ENCODE data around the gene CDC14C. TPM values are rescaled to one million over a fixed set of nuclear protein-coding genes. Genes with fewer than 3 reads are reported as not detected.
"Not testable (repeated sequence)": the region's sequence is repeated elsewhere in the genome, so short reads cannot be mapped to it uniquely, and the experiment has no call there.

The CDC14C gene
- total RNA-seq, 1 donor from 2014 or later = 0.14 TPM

GRCh38 chr7:48899932-48900331 is 24.4 kb upstream of the CDC14C start:
- Histone ChIP-seq H3K4me2 (ENCODE audit: low read length) (no peak overlapping the region), H4K20me1 (ENCODE audit: insufficient read depth, low read length) (no peaks in the 10 kb centered on the region), H3K9me3 (ENCODE audit: insufficient read depth, low read depth, low read length) (peaks cover 2% of the 10 kb centered on the region), H3K4me1 (ENCODE audit: insufficient read depth, low read length) (no peaks in the 10 kb centered on the region), H3K9ac (ENCODE audit: low read length) (no peak overlapping the region), H2AFZ (ENCODE audit: low read depth, low read length) (no peak overlapping the region), H3K79me2 (ENCODE audit: insufficient read depth, low read length) (no peaks in the 10 kb centered on the region), H3K27me3 (ENCODE audit: insufficient read depth, low read length) (no peaks in the 10 kb centered on the region), H3K4me3 (ENCODE audit: insufficient read depth, low read depth, low read length) (no peak overlapping the region), H3K36me3 (ENCODE audit: insufficient read depth, low read length) (no peaks in the 10 kb centered on the region), H3K27ac (ENCODE audit: low read depth, low read length) (no peak overlapping the region)
- H3K9me3 Mint-ChIP-seq (ENCODE audit: unreplicated experiment) = no peaks in the 10 kb centered on the region
- no peak for TF ChIP-seq EZH2 (IDR thresholded peaks at IDR 0.05; ENCODE audit: insufficient read depth, low read length)
- no peak for TF ChIP-seq CTCF (IDR thresholded peaks at IDR 0.05; ENCODE audit: insufficient read depth, low read depth, low read length)
- H3K27ac Mint-ChIP-seq (ENCODE audit: unreplicated experiment) = no peak overlapping the region
- FAIRE-seq (no peak), DNase-seq (ENCODE audit: low read depth) (peak; percentile 85)
- no peaks in the 10 kb centered on the region for H3K27me3 Mint-ChIP-seq (ENCODE audit: low read depth, unreplicated experiment)
- H3K4me1 Mint-ChIP-seq (ENCODE audit: low read depth, unreplicated experiment) = peaks cover under 1% of the 10 kb centered on the region
- no peak overlapping the region for H3K4me3 Mint-ChIP-seq (ENCODE audit: unreplicated experiment)
- no peaks in the 10 kb centered on the region for H3K36me3 Mint-ChIP-seq (ENCODE audit: low read depth, unreplicated experiment)

GRCh38 chr7:48901966-48902365 is 22.4 kb upstream of the CDC14C start:
- Histone ChIP-seq H2AFZ (ENCODE audit: low read depth, low read length) (no peak overlapping the region), H3K4me3 (ENCODE audit: insufficient read depth, low read depth, low read length) (no peak overlapping the region), H3K9ac (ENCODE audit: low read length) (no peak overlapping the region), H3K36me3 (ENCODE audit: insufficient read depth, low read length) (no peaks in the 10 kb centered on the region), H3K79me2 (ENCODE audit: insufficient read depth, low read length) (no peaks in the 10 kb centered on the region), H3K4me2 (ENCODE audit: low read length) (no peak overlapping the region), H3K27ac (ENCODE audit: low read depth, low read length) (no peak overlapping the region), H3K27me3 (ENCODE audit: insufficient read depth, low read length) (no peaks in the 10 kb centered on the region), H4K20me1 (ENCODE audit: insufficient read depth, low read length) (no peaks in the 10 kb centered on the region), H3K9me3 (ENCODE audit: insufficient read depth, low read depth, low read length) (peaks cover 2% of the 10 kb centered on the region), H3K4me1 (ENCODE audit: insufficient read depth, low read length) (no peaks in the 10 kb centered on the region)
- Mint-ChIP-seq H3K36me3 (ENCODE audit: low read depth, unreplicated experiment) (no peaks in the 10 kb centered on the region), H3K27ac (ENCODE audit: unreplicated experiment) (no peak overlapping the region), H3K4me1 (ENCODE audit: low read depth, unreplicated experiment) (peaks cover 3% of the 10 kb centered on the region), H3K9me3 (ENCODE audit: unreplicated experiment) (peaks cover 3% of the 10 kb centered on the region), H3K4me3 (ENCODE audit: unreplicated experiment) (no peak overlapping the region), H3K27me3 (ENCODE audit: low read depth, unreplicated experiment) (no peaks in the 10 kb centered on the region)
- DNase-seq (ENCODE audit: low read depth) (peak; percentile 22), FAIRE-seq (no peak)
- TF ChIP-seq CTCF (IDR thresholded peaks at IDR 0.05; ENCODE audit: insufficient read depth, low read depth, low read length) (no peak), EZH2 (IDR thresholded peaks at IDR 0.05; ENCODE audit: insufficient read depth, low read length) (no peak)

- peaks cover 3% of the 10 kb centered on the region for H3K4me1 Mint-ChIP-seq (ENCODE audit: low read depth, unreplicated experiment)
- FAIRE-seq (no peak), DNase-seq (ENCODE audit: low read depth) (no peak)
- no peak overlapping the region for H2AFZ ChIP-seq (ENCODE audit: low read depth, low read length)
- no peaks in the 10 kb centered on the region for H3K27me3 Mint-ChIP-seq (ENCODE audit: low read depth, unreplicated experiment)
- H4K20me1 ChIP-seq (ENCODE audit: insufficient read depth, low read length) = no peaks in the 10 kb centered on the region
- peaks cover 2% of the 10 kb centered on the region for H3K9me3 ChIP-seq (ENCODE audit: insufficient read depth, low read depth, low read length)
- peaks cover 1% of the 10 kb centered on the region for H3K36me3 Mint-ChIP-seq (ENCODE audit: low read depth, unreplicated experiment)
- H3K36me3 ChIP-seq (ENCODE audit: insufficient read depth, low read length) = no peaks in the 10 kb centered on the region
- TF ChIP-seq EZH2 (IDR thresholded peaks at IDR 0.05; ENCODE audit: insufficient read depth, low read length) = no peak
- no peak for TF ChIP-seq CTCF (IDR thresholded peaks at IDR 0.05; ENCODE audit: insufficient read depth, low read depth, low read length)
- H3K4me3 ChIP-seq (ENCODE audit: insufficient read depth, low read depth, low read length) = no peak overlapping the region
- H3K4me1 ChIP-seq (ENCODE audit: insufficient read depth, low read length) = no peaks in the 10 kb centered on the region
- H3K27ac Mint-ChIP-seq (ENCODE audit: unreplicated experiment) = no peak overlapping the region
- H3K4me3 Mint-ChIP-seq (ENCODE audit: unreplicated experiment) = no peak overlapping the region
- H3K27ac ChIP-seq (ENCODE audit: low read depth, low read length) = no peak overlapping the region
- H3K4me2 ChIP-seq (ENCODE audit: low read length) = no peak overlapping the region
- H3K9me3 Mint-ChIP-seq (ENCODE audit: unreplicated experiment) = peaks cover 3% of the 10 kb centered on the region
- no peaks in the 10 kb centered on the region for H3K79me2 ChIP-seq (ENCODE audit: insufficient read depth, low read length)
- no peak overlapping the region for H3K9ac ChIP-seq (ENCODE audit: low read length)
- H3K27me3 ChIP-seq (ENCODE audit: insufficient read depth, low read length) = no peaks in the 10 kb centered on the region
These were observed 19.4 kb upstream of the CDC14C start for GRCh38 chr7:48904975-48905374.

- not testable (repeated sequence) for H4K20me1 ChIP-seq (ENCODE audit: insufficient read depth, low read length); H3K27ac Mint-ChIP-seq (ENCODE audit: unreplicated experiment); H3K36me3 Mint-ChIP-seq (ENCODE audit: low read depth, unreplicated experiment); H3K9ac ChIP-seq (ENCODE audit: low read length); H3K4me1 Mint-ChIP-seq (ENCODE audit: low read depth, unreplicated experiment); H3K27ac ChIP-seq (ENCODE audit: low read depth, low read length); H3K9me3 Mint-ChIP-seq (ENCODE audit: unreplicated experiment); H3K4me3 ChIP-seq (ENCODE audit: insufficient read depth, low read depth, low read length); H3K27me3 Mint-ChIP-seq (ENCODE audit: low read depth, unreplicated experiment); DNase-seq (ENCODE audit: low read depth); H3K4me1 ChIP-seq (ENCODE audit: insufficient read depth, low read length); H3K9me3 ChIP-seq (ENCODE audit: insufficient read depth, low read depth, low read length); H3K79me2 ChIP-seq (ENCODE audit: insufficient read depth, low read length); H3K4me3 Mint-ChIP-seq (ENCODE audit: unreplicated experiment); H2AFZ ChIP-seq (ENCODE audit: low read depth, low read length); H3K36me3 ChIP-seq (ENCODE audit: insufficient read depth, low read length); H3K4me2 ChIP-seq (ENCODE audit: low read length); H3K27me3 ChIP-seq (ENCODE audit: insufficient read depth, low read length)
- FAIRE-seq = peak; percentile 47
These were observed 18.7 kb upstream of the CDC14C start for GRCh38 chr7:48905686-48906085.
